Pericardium fibroblast (primary cell): ENCODE measurements around the gene RNF167. TPM values are rescaled to one million over a fixed set of nuclear protein-coding genes. Genes with fewer than 3 reads are reported as not detected.

ENCODE experiments used
- total RNA-seq: library from RNA; depleted of rRNA; stranded (reverse); fragments of >200 nt; gene quantifications from 2 replicates; pipeline ENCODE4 v1.2.3, GENCODE V29; 2015

The RNF167 gene
- 55.7 and 65.9 TPM in 2 replicates for total RNA-seq

DNA sequence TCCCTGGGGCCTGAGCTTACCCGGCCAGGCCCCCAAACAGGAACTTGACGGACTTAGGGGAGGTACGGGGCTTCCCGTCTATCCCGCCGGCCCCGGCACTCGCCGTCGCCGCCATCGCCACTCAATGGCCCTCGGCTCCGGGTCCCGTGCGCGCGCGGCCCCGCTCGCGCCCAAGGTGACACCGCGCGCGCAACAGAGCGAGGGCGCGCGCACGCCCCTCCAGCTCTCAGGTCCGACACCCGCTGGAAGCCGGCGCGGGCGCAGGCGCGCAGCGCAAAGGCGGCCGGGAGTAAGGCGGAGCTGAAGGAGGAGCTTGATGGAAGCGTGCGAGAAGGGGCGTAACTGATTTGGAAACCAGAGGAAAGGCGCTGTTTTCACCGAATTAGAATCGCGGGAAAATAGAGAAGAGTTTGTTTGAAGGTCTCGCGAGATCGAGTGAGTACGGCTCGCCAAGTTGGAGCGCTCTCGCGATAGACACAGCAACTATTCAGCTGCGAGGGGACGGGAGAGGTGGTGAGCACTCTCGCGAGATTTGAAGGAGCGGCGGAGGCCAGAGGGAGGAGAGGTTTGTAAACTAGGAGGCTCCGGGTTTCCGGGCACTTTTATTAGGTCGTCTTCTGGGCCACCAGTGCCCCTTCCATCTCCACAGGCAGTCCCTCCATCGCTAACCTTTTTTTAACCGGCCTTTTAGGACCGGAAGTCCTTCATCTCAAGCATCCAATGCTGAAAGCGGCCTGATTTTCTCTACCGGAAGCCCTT, at the start of gene RNF167, which contains the start of gene SLC25A11:
Gene RNF167 (plus strand): TSS at position 473 of the 759 bp plus-strand sequence. CDS start 642 bp downstream, outside the sequence.
Gene SLC25A11 (minus strand): TSS at position 251 of the 759 bp plus-strand sequence. CDS start 136 bp downstream, at position 115.

DNA sequence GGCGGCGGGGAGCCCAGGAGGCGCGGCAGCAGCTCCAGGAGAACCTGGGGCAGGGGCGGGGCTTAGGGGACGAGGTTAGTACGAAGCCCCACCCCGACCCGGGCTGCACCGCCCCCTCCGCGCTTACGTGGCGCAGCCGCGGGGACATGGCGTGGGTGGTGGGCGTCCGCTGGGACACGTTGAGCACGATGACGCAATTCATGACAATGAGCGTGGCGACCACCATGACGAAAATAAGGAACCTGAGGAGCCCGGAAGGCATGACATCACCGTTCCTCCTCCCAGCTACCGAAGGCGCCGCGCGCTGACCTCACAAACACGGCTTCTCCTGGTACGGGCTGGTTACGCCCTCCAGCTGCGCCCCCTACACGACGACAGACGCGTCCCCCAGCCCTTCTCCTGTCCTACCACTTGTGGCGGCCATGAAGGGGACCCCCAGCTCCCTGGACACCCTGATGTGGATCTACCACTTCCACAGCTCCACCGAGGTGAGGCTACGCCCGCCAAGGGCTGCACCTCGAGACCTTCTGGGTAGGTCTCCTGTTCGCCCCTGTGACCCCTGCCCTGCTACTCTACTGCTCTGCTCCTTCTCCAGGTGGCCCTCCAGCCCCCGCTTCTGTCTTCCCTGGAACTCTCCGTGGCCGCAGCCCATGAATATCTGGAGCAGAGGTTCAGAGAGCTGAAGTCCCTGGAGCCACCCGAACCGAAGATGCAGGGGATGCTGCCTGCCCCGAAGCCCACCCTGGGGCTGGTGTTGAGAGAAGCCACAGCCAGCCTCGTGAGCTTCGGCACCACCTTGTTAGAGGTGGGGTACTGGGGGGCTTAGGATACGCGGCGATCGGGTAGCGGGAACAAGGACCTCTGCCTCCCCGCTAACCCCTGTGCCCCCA, 40.5 kb upstream of the RNF167 start, which contains the start of gene C17orf107:
Gene C17orf107 (plus strand): TSS at position 196 of the 890 bp plus-strand sequence. CDS start 227 bp downstream, at position 423.

DNA sequence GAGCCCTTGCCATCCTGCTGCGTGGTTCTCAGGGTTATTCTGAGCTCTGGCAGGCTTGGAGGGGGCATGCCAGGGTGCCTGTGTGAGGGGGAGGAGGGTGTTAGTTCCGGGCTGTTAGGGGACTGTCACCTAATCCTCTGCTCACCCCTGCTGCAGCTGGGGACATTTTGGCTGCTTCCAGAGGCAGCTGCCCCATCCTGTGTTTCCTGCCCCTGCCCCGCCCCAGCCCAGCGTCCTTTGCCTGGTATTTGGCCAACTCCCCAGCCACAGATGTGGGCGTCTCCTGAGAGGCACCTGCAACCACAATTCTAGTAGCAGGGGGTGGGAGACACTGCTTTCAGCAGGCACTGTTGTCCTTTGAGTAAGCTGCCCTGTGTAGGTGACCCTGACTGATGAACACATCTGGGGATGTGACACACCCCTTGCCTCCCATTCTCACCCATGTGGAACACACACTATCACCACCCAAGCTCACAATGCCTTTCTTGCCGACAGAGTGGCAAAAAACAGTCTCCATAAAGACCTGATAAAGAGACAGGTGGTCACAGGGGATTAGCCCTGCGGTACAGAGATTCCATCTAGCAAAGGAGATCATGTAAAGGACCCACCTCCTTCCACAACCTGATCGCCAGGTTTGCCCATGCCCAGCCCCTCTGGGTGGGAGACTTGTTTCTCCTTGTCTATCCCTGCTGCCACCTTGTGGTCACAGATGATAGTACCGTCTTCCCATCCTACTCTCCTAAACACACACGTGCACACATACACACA, 36.8 kb upstream of the RNF167 start, which contains the start of gene CHRNE:
Gene CHRNE (minus strand): TSS at position 48 of the 768 bp plus-strand sequence. CDS start 35 bp downstream, at position 13.

DNA sequence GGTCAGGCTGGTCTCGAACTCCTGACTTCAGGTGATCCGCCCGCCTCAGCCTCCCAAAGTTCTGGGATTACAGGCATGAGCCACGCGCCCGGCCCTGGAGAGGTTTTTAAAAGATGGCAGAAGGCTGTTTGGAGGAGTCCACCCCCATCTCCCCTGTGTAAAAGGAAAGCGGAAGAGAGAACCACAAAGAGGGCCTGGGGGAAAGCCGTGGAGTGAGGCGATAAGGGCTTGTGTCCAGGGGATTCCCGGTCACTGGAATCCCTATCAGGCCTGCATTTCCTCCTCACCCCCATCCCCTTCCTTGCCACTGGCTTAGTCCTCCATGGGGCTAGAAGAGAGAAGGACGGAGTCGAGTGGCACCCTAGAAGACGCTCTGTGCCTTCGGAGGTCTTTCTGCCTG, 8.1 kb upstream of the RNF167 start, which contains the start of gene GP1BA:
Gene GP1BA (plus strand): TSS at position 315 of the 400 bp plus-strand sequence. CDS start 328 bp downstream, outside the sequence.

DNA sequence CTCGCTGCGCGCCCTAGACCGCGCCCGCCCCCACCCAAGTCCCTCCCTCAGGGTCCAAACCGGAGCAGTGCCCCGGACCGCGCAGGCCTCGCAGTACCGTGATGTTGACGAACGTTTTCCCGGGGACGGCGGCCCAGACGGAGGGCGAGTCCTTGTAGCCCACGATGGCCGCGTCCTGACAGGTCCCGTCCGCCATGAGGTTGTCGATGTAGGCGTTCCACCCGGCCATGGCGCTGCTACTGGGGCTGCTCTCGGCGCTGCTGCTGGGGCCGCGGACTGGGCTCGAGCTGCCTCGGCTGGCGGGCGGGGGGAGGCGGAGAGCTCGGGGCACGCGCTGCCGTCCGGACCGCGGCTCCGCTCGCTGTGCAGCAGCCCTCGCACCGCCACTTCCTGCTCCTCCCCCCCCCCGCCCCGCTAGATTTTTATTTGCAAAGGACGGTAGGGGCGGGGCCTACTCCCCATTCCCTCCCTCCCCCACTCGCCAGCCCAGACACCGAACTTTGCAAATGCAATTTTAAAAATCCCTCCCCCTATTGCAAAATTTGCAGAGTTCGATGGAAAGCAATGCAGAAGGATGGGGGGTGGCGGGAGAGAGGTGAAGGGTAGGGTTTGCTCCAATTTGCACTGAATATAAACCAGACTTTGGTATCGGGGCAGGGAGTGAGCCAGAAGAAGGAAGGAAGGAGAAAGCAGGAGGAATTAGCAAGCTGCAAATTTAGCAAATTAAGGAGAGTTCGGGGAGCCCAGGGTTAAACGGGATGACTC, 8.3 kb downstream of the RNF167 start, which contains the start of gene PFN1:
Gene PFN1 (minus strand): TSS at position 365 of the 765 bp plus-strand sequence. CDS start 136 bp downstream, at position 229.

DNA sequence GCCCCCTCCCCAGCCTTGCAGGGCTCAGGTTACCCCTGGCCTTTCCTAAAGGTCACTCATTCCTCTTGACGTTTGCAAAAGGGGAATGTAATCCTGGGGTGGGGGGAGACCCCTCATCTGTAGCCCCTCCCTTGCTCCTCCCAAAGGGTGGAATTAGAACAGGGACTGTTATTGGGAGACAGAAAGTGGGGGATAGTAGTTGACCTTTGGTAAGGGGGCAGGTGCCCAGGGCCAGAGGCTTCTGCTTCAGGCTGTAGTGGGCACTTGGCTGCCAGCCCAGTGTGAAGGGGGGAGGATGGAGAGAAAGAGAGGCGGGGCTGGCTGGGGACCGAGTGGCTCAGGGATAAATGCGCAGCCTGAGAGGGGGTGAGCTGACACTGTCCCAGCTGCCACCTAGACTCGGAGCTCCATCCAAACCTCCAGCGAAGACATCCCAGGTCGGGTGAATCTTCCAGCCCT, 10.7 kb downstream of the RNF167 start, which contains the start of gene ENO3:
Gene ENO3 (plus strand): TSS at position 374 of the 459 bp plus-strand sequence. CDS start 711 bp downstream, outside the sequence.

DNA sequence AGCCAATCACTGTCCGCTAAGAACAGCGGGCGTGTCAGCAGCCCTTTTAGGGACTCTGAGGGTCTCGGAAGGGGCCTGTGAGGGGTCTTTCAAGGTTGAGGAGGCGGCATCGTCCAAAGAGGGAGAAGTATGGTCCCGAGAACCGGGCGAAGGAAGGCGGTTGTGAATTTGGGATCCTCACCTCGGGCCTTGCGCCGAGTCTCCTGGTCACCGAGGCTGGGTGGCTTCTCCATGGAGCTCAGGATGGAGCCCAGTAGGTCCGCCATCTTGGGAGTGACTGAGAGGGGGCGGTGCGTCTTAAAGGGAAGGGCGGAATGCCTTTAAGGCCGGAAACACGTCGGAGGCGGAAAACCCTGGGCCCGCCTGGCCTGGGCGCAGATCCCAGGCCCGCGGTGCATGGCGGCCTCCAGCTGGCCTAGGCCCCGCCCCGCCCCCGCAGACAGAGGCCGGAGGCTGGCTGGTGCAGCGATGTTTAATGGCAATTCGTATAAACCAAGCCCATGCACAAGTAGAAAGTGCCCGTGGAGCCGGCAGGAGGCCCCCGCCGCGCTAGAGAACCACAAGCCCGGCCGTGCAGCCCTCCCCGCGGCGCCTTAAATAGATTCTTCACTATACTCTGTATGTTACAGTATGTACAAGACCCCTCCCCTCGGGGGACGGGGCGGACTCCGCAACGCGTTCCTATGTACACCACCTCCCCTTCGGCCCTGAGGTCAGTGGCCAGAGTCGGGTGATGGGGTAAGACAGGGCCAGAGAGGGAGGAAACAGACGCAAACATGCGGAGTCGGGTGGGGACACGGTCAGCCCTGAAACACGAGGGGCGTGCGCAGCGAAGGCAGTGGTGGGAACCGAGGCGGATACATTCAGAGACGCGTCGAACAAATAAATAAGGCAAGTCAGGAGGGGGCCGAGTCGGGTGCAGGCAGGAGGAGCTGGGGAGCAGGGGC, 27.7 kb downstream of the RNF167 start, which contains the start of gene SPAG7:
Gene SPAG7 (minus strand): TSS at position 279 of the 947 bp plus-strand sequence. CDS start 13 bp downstream, at position 266.

DNA sequence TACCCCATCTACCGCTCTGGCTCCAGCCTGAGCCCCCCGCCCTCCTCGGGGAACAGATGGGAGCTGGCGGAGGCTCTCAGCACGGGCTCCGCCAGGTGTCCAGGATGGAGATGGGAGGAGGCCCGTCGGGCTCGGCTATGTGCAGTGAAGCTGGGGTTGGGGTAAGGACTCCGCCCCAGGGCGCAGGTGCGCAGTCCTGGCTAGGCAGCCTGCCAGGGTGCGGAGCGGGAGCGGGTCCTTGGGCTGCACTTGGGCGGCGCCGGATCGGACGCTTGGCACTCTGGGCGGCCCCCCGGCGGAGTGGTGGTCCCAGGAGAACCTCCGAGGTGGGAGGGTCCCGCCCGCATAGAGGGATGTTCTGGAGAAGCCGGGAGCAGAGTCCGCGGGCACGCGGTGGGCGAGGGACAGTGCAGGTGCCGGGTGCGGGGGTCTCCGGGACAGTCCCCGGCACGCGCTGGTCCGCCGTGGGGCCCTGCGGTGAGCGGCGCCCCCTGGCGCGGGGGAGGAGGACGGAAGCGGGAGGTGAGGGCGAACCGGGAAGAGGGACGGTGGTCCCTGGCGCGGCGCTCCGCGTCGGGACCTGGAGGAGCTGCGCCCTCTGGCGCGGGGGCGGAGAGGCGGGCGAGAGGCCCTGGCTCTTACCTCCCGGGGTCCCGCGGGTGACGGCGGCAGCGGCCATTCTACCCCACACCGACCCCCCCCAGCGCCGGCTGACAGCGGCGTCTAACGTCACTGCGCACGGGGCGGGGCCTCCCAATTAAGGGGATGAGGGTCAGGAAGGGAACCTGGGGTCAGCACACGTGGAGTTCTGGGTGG, 47.1 kb downstream of the RNF167 start, which contains the start of gene CAMTA2:
Gene CAMTA2 (minus strand): TSS at position 725 of the 816 bp plus-strand sequence. CDS start 1,453 bp downstream, outside the sequence.

Other genes starting within 250 kb of the RNF167 start
- gene PELP1, start 236.1 kb upstream of the RNF167 start, total RNA-seq: 17.4 and 45.6 TPM in 2 replicates
- 5.5 and 7.2 TPM in 2 replicates for gene ARRB2, start 229.6 kb upstream of the RNF167 start, total RNA-seq
- gene MED11, start 208.8 kb upstream of the RNF167 start, total RNA-seq: 15.4 and 27.8 TPM in 2 replicates
- gene ZMYND15, start 200.4 kb upstream of the RNF167 start, total RNA-seq: not detected in 2 replicates
- 0.68 and 3.3 TPM in 2 replicates for gene CXCL16, start 200.3 kb upstream of the RNF167 start, total RNA-seq
- not detected in 2 replicates for gene TM4SF5, start 168.4 kb upstream of the RNF167 start, total RNA-seq
- 0.17 and 0.58 TPM in 2 replicates for gene VMO1, start 153.9 kb upstream of the RNF167 start, total RNA-seq
- gene GLTPD2, start 151.3 kb upstream of the RNF167 start, total RNA-seq: not detected in 2 replicates
- gene PSMB6, start 144.1 kb upstream of the RNF167 start, total RNA-seq: 114 and 165 TPM in 2 replicates
- gene PLD2, start 133.1 kb upstream of the RNF167 start, total RNA-seq: 19.1 and 26.8 TPM in 2 replicates
- gene MINK1, start 106.9 kb upstream of the RNF167 start, total RNA-seq: 20.4 and 29.9 TPM in 2 replicates
- 3.8 and 5.4 TPM in 2 replicates for gene C17orf107, start 40.7 kb upstream of the RNF167 start, total RNA-seq
- gene CHRNE, start 37.2 kb upstream of the RNF167 start, total RNA-seq: 0.51 TPM in 1 of 2 replicates, not detected in the other
- gene GP1BA, start 8.0 kb upstream of the RNF167 start, total RNA-seq: not detected in 2 replicates
- gene SLC25A11, start 222 bp upstream of the RNF167 start, total RNA-seq: 31.3 and 50.4 TPM in 2 replicates
- gene PFN1, start 8.3 kb downstream of the RNF167 start, total RNA-seq: 692 and 1,126 TPM in 2 replicates
- 1.6 and 10.7 TPM in 2 replicates for gene ENO3, start 10.9 kb downstream of the RNF167 start, total RNA-seq
- 55.8 and 67.8 TPM in 2 replicates for gene SPAG7, start 27.5 kb downstream of the RNF167 start, total RNA-seq
- gene CAMTA2, start 47.4 kb downstream of the RNF167 start, total RNA-seq: 19.3 and 28.2 TPM in 2 replicates
- 0.47 and 1.6 TPM in 2 replicates for gene INCA1, start 57.3 kb downstream of the RNF167 start, total RNA-seq
- 36.3 and 55.4 TPM in 2 replicates for gene KIF1C, start 57.7 kb downstream of the RNF167 start, total RNA-seq
- gene SLC52A1, start 95.2 kb downstream of the RNF167 start, total RNA-seq: not detected in 2 replicates
- 1.4 and 1.8 TPM in 2 replicates for gene ZFP3, start 138.2 kb downstream of the RNF167 start, total RNA-seq
- gene ZNF232, start 171.6 kb downstream of the RNF167 start, total RNA-seq: 2.5 and 4.4 TPM in 2 replicates
- gene USP6, start 175.8 kb downstream of the RNF167 start, total RNA-seq: not detected in 2 replicates